ENCODE data around the gene ADAMTS15.

Gene ADAMTS15

GRCh38 chr11:130510407-130511006, 62.1 kb downstream of the ADAMTS15 start:
- no peak for DNase-seq (ENCODE audit: extremely low read depth in 1 of 2, low read depth in 1 of 2)

GRCh38 chr11:130511765-130512164, 63.3 kb downstream of the ADAMTS15 start:
- no peak for DNase-seq (ENCODE audit: extremely low read depth in 1 of 2, low read depth in 1 of 2)

GRCh38 chr11:130512662-130513061, 64.2 kb downstream of the ADAMTS15 start:
- no peak for DNase-seq (ENCODE audit: extremely low read depth in 1 of 2, low read depth in 1 of 2)

- no peak for DNase-seq (ENCODE audit: extremely low read depth in 1 of 2, low read depth in 1 of 2)
Observed at GRCh38 chr11:130513132-130513531, 64.7 kb downstream of the ADAMTS15 start.

GRCh38 chr11:130514316-130514715, 65.9 kb downstream of the ADAMTS15 start:
- no peak for DNase-seq (ENCODE audit: extremely low read depth in 1 of 2, low read depth in 1 of 2)

GRCh38 chr11:130514851-130515250, 66.4 kb downstream of the ADAMTS15 start:
- no peak for DNase-seq (ENCODE audit: extremely low read depth in 1 of 2, low read depth in 1 of 2)

GRCh38 chr11:130515829-130516553, 67.5 kb downstream of the ADAMTS15 start:
- DNase-seq (ENCODE audit: extremely low read depth in 1 of 2, low read depth in 1 of 2), result no peak

GRCh38 chr11:130516554-130517505, 68.4 kb downstream of the ADAMTS15 start:
- no peak for DNase-seq (ENCODE audit: extremely low read depth in 1 of 2, low read depth in 1 of 2)

- DNase-seq (ENCODE audit: extremely low read depth in 1 of 2, low read depth in 1 of 2), result no peak
Observed at GRCh38 chr11:130518164-130518680, 69.8 kb downstream of the ADAMTS15 start.

- no peak for DNase-seq (ENCODE audit: extremely low read depth in 1 of 2, low read depth in 1 of 2)
Observed at GRCh38 chr11:130519128-130519932, 70.9 kb downstream of the ADAMTS15 start.

GRCh38 chr11:130520271-130520671, 71.8 kb downstream of the ADAMTS15 start:
- DNase-seq (ENCODE audit: extremely low read depth in 1 of 2, low read depth in 1 of 2), result no peak

- no peak for DNase-seq (ENCODE audit: extremely low read depth in 1 of 2, low read depth in 1 of 2)
Observed at GRCh38 chr11:130522284-130522961, 74.0 kb downstream of the ADAMTS15 start.

GRCh38 chr11:130523166-130523565, 74.7 kb downstream of the ADAMTS15 start:
- DNase-seq (ENCODE audit: extremely low read depth in 1 of 2, low read depth in 1 of 2), result no peak

GRCh38 chr11:130523609-130524008, 75.2 kb downstream of the ADAMTS15 start:
- no peak for DNase-seq (ENCODE audit: extremely low read depth in 1 of 2, low read depth in 1 of 2)

- DNase-seq (ENCODE audit: extremely low read depth in 1 of 2, low read depth in 1 of 2), result no peak
Observed at GRCh38 chr11:130524132-130524790, 75.8 kb downstream of the ADAMTS15 start.

GRCh38 chr11:130525307-130525706, 76.9 kb downstream of the ADAMTS15 start:
- DNase-seq (ENCODE audit: extremely low read depth in 1 of 2, low read depth in 1 of 2), result no peak

All from activated CD8-positive, alpha-beta memory T cell treated with anti-CD3 and anti-CD28 coated beads for 1 hour (primary cell).